NCI-H82 treated with DMSO at 0.1 percent for 48 hours (cell line): ENCODE measurements around the gene PPP2R5D.
"Not testable (repeated sequence)": the region's sequence is repeated elsewhere in the genome, so short reads cannot be mapped to it uniquely, and the experiment has no call there.

Experiments
- DNase-seq: peaks from one replicate; lab custom pipeline; 2025; ENCODE audit not compliant: unreplicated experiment; lab: John Stamatoyannopoulos, UW

The PPP2R5D gene

DNA sequence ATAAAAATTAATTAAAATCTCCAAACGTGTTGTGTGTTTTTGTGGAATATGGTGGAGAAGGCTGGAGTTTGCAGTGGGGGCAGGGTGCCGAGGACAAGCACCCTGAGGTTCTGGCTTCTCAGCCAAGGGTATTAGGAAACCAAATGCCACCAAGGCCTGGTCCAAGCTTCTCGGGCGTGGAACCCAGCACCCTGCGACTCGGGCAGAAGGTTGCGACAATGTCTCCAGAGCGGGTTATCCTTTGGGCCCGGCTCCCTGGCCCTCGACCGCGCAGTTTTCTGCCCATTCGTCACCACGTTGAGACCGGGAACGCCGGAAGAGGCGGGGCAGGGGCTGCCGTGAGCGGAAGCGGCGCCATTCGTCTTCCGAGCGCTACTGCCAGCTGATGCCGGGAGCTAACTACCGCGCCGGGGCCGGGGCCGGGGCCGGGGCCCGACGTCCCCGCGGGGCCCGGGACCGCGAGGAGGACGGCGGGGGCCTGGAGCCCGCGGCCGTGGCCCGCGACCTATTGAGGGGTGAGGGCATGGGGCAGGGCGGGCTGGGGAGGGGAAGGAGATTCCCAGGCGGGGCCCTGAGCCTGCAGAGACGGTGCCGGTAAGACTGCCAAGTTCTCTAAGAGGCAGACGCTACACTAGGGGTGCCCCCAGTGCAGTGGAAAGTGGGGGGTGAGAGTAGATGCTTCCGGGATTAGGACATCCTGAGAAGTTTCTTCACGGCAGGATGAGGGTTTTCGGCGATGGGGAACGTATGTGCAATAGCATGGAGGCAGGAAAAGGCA, 37.1 kb downstream of the PPP2R5D start, which contains the start of gene RRP36:
RRP36 (plus strand) TSS at position 354 of the 778 bp plus-strand sequence; CDS start at position 386, 32 bp downstream.
- peak; percentile 31 for DNase-seq

DNA sequence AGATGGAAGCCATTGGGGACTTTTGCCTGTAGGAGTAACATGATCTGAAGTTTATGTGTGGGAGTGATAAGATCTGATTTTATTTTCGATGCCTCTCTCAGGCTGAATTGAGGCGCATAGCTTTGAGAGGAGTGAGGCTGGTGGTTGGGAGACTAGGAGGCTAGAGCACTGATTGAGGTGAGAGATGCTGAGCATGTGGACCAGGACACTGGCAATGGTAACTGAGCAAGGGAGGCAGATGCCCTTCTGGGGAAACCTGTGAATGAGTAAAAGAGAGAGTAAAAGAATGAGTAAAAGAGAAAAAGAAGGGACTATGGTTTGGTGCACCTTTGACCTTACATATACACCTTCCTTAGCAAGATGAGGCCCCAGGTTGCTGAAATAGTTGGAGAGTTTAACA, 40.1 kb downstream of the PPP2R5D start:
- no peak for DNase-seq

DNA sequence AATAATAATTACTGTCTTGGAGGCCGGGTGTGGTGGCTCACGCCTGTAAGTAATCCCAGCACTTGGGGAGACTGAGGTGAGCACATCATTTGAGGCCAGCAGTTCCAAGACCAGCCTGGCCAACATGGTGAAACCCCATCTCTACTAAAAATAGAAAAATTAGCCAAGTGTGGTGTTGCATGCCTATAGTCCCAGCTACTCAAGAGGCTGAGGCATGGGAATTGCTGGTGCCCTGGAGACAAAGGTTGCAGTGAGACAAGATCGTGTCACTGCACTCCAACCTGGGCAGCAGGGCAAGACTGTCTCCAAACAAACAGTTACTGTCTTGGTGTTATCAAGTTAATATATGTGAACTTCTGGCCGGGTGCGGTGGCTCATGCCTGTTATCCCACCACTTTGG, 42.0 kb downstream of the PPP2R5D start:
- DNase-seq: no peak

DNA sequence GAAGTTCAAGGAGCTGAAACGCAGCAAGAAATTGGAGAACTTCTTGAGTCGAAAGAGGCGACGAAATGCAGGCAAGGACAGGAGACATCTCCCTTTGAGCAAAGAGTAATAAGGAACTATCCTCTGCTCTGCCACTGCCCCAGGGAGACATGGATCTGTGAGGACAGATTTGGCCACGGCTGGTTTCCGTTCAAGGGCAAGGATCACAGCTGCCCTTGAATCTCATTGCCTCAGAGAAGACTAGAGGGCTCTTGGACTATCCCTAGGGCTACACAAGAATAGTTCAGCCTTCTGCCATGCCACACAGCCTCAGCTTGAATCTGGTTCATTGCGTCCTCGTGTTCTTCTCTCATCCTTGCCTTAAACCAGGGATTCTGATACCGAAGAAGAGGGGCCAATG, 44.8 kb downstream of the PPP2R5D start:
- no peak for DNase-seq

DNA sequence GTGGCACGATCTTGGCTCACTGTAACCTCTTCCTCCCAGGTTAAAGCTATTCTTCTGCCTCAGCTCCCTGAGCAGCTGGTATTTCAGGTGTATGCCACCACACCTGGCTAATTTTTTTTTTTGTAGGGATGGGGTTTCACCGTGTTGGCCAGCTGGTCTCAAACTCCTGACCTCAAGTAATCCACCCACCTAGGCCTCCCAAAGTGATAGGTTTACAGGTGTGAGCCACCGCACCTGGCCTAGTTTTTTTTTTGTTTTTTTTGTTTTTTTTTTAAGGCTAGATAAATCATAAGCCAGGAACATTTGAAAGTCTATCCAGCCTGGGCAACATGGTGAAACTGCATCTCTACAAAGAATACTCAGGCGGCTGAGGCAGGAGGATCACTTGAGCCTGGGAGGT, 48.0 kb downstream of the PPP2R5D start:
- no peak for DNase-seq

DNA sequence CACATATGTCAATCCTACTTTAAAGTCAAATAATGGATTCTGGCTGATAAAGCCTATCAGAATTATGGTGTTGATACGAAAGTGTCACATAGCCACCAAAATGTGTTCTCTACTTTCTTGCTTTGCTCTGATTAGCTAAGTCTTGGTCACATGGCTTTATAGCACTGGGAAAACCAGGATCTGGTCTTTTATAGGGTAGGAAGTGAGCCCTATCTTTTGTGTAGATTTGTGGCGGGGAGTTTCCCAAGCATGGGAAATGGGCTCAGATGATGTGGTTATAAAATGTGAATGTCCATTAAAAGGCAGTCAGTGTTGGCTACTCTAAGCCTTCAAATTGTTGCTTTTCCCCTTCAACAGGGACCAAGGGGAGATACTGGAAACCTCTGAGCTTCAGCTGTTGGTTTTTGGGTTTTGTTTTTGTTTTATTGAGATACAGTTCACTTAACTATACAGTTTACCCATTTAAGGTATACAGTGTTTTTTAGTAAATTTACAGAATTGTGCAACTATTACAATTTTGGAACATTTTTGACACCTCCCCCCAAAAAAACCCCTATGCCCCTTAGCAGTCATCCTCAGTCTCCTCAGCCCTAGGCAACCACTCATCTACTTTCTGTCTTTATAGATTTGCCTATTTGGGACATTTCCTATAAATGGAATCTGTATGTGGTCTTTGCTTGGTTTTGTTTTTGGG, 49.3 kb downstream of the PPP2R5D start:
- no peak for DNase-seq

DNA sequence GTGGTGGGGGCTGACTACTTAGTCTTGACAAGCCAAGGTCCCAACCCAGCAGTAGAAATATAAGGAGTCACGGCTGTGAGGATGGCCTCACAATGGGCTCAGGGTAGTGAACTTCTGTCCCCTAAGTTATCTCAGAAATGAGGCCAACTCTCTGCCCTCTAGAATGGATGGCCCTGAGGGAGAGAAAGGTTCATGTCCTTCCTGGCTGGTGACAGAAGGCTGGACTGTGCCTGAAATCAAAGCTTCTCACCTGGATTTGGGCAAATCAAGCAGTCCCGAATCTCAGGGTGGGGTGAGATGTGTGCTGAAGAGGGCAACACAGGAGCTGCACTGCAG, 49.8 kb downstream of the PPP2R5D start:
- no peak for DNase-seq

DNA sequence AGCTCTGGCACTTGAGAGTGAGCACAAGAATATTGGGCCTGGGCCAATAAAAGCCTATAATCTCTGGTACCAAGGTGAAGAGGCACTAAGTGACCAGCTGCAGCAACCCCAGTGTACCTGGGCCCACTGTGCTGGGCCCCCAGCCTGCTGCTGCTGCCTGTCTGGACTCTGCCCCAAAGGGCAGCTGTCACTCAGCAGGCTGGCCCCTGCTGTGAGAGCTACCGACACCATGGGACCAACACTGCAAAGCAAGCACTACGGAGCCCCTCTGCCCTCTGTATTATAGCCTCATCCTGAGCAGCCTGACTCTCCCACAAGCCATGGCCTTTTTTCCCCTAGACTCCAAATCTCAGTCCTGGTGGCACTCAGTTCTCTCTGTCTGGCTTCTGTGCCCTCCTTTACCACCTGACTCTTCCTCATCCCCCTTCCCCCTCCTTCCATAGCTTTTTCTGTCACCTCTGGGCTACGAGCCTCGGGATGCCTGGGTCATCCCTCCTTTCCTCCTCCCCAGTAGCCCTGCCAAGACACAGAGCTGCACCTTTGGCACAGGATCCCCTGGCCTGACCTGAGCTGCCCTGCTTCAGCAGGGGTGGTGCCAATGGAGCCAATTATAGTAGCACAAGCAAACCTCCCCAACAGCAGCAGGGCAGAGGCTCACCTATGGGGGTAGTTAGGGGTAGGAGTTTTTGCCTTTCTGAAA, 51.3 kb downstream of the PPP2R5D start:
- DNase-seq: no peak

DNA sequence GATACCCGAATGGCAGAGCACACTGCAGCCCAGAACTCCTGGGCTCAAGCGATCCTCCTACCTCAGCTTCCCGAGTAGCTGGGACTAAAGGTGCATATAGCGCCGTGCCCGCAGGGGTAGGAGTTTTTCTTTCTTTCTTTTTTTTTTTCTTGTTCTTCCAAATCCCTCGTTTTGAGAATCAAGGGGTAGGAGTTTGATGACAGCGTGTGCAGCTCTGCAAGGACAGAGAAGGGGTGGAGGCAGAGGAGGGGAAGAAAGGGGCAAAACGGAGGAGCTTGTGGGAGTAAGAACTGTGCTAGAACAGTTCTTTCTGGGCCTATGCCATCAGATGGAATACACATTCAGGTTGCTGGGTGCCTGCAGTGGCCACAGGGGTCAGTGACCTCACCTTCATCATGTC, 52.3 kb downstream of the PPP2R5D start:
- no peak for DNase-seq

DNA sequence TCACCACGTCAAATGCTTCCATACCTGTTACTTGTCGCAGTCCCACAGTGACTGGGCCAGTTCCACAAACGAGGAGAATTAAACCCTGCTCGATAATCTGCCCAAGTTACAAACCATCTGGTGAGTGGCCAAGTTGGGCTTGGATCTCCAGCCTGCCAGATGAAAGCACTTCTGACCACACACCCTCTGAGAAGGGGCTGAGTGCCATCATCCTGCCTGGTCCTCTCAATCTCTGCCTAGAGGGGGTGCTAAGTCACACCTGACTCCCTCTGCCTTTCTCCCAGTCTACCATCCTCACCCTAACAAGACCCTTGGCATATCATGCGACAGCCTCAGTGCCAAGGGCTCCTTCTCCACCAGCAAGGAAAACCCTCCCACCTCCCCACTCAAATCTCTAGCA, 52.8 kb downstream of the PPP2R5D start:
- DNase-seq: no peak

DNA sequence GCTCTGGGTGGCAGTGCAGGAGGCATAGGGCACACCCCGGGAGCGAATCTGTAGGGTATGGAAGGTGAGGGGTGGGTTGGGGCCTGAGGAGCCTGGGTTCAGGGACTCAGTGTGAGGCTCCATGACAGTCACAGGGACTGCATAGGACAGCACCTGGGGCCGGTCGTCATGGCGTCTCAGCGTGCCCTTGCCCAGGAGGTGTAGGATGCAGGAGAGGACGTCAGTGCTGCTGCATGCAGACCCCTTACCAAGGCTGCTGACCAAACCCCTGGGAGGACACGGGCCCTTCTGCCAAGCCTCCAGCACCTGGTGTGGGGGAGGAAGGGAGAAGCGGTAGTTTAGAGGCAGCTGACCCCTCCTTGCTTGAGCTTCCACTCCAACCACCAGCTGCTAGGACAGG, 53.3 kb downstream of the PPP2R5D start:
- DNase-seq: no peak

DNA sequence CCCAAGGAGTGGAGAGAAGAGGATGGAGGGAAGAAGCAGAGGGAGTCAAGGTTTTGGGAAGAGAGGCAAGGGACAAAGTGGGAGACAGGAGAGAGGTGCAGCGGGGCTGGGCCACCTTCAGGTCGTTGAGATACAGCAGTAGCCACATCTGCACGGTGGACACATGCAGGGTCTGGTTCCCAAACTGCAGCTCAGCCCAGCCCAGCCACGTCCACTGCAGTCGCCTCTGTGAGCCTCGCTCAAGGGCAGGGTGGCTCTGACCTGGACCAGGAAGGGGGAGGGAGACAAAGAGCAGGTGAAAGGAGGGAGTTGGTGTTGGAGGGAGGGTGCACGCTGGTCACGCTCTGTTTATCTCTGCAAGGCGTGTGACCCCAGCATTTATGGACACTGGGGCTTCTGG, 54.4 kb downstream of the PPP2R5D start:
- DNase-seq: no peak

DNA sequence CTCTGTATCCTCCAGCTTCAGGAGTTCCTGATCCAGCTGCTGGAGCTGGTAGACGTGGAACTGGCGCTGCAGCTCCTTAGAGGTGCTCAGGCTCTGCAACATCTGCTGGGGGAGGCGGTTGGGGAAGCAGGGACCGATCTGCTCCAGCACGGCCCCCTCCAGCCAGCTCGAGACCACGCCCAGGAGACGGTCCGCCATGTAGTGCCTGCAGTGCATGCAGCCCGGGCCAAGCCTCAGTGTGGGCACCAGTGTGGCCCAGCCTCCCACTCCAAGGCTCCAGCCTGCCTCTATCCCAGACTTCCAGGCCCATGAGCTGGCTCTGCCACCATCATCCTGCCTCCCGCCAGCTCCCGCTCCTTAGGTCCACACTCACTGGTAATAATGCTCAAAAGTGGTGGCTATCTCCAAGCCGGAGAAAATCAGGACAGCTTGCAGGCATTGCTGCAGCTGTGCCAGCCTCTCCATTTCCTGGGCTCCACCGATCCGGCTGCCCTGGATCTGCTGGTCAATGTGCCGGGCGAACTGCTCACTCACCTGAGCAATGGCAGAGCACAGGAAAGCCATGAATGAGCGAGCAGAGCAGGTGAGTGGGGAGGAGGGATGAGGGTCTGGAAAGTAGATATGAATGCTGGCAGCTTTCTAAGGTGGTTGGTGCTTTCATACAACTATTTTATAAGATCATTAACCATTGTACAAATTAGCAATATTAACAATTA, 56.3 kb downstream of the PPP2R5D start:
- no peak for DNase-seq

DNA sequence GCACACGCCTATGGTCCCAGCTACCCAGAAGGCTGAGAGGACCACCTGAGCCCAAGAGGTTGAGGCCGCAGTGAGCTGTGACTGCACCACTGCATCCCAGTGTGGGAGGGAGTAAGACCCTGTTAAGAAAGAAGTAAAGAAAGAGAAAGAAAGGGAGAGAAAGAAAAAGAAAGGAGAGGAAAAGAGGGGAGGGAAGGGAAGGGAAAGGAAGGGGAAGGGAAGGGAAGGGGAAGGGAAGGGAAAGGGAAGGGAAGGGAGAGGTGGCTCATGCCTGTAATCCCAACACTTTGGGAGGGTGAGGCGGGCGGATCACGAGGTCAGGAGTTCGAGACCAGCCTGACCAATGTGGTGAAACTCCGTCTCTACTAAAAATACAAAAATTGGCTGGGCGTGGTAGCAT, 57.1 kb downstream of the PPP2R5D start:
- DNase-seq: not testable (repeated sequence)

DNA sequence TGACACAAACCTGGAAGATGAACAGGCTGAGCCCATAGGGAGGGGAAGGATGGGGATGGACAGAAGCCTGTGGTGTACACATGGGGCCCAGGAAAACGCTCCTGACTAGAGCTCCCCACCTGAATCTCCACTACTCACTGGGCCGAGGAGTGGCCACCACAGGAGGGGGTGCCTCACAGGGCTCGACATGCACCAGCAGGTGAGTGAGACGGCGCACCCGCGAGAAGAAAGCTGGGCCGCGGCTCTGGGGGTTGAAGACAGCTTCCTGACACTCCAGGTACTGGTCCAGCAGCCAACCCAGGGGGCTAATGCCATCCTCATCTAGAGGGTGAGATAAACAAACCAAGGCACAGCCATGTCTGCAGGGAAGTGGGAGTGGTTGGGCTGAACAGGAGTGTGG, 58.9 kb downstream of the PPP2R5D start:
- no peak for DNase-seq

DNA sequence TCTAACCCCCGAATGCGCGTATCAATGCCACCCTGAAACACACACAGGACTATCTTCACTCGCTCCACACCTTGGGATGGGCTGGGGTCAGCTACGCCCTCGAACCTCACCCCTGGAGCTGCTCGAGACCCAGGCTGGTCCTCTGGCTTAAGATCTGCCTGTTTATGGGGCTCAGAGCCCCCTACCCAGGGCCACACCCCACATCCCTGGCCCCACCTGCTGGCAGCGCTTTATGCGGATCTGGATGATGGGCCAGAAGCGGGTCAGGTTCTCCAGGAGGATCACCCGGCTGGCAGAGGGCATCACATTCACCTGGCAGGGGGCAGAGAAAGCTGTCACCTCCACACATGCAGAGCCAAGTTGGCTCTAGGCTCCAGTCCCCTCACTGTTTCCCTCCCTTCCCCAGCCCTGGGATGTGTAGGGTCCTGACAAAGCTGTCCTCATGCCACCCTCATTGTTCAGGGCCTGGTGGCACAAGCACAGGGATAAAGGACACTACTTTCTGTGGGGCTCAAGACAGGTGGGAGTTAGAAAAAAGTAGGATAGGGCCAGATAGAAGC, 61.1 kb downstream of the PPP2R5D start:
- DNase-seq: no peak

DNA sequence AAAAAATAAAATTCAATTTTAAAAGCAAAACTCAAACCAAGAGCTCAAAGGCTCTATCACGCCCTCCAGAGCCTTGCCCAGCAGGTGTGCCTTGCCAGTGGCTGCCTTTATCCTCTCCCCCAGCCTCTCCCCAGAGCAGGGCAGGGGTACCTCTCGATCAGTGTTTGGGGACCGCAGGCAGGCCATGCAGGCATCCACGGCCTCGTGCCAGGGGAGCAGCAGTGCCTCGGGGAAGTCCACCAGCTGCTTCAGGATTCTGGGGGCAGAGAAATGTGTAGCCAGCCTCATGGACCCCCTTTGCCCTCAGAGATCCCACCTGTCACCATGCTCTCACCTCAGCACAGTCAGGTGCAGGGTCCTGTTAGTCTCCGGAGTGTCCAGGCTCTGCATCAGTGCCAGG, 63.6 kb downstream of the PPP2R5D start:
- no peak for DNase-seq

DNA sequence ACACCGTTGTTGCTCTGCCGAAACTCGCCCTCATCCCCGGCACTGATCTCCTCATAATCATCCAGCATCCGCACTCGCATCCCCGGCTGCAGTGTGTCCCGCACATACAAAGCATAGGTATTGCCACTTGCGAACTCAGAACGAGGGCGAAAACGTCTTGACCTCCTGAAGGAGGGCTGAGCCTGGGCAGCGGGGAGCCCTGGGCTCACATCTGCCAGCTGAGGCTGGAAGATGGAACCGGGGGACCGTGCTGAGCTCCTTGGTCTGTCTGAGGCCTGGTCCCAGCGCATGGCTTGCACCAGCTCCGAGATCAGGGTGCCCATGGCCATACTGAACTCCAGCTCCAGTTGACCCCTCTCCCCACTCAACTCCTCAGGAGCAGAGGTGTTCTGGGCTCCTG, 66.6 kb downstream of the PPP2R5D start:
- DNase-seq: no peak

DNA sequence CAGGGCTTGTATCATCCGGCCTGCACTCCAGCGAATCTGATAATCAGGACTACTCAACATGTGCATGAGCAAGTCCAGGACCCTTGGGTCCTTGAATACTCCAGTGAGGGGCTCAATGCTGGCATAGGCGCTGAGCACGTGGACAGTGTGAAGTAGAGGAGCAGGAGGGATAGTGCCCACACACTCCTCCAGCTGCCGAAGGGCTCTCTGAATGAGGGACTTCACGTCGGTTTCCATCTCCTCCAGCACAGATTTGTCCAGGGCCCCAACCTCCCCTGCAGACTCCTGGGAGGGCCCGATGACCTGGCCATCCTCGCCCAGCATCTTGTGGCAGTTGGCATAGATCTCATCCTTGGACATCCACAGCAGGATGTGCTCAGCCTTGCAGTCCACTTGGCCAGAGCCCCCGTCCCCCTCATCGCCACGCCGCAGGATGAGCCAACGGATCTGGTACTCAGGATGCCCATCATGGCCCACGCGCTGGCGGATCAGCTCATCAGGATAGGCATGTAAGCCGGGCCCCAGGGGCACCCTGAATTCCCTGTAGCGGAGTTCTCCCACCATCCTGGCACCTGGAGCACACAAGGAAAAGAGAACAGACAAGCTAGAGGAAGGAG, 68.0 kb downstream of the PPP2R5D start:
- no peak for DNase-seq

DNA sequence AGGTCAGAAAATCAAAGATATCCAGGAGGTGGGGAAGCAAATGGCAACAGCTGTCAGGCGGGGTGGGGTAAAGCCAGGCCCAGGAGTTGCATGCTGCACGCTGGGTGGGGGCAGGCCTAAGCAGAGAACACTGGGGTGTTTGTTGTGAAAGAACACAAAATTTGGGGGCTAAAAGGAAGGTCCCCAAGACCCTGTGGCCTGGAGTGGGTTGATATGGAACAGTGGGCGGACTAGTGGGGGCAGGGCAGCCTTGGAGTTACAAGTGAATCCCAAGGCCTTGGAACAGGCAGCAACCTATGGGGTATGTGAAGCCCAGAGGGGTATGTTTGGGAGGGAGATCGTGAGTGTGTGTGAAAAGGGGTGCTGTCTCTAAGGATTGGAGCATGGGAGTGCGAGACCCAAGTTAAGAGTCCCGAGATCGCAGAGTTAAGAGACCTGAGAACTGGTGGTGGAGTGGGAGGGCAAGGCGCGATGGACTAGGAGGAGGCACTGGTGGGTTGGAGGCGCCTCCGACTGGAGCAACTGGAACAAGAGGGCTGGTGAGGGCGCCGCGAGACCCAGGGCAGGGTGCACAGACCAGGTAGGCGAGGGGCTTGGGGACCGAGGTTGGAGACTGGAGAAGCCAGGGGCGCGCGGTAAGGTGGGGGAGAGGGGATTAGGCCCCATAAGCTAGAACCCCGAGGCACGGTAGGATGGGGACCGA, 68.6 kb downstream of the PPP2R5D start:
- no peak for DNase-seq
